Colonic mucosa (tissue), 4 donors: ENCODE results near the gene FAM72B. TPM values are rescaled to one million over a fixed set of nuclear protein-coding genes. Genes with fewer than 3 reads are reported as not detected.
"Not testable (repeated sequence)": the region's sequence is repeated elsewhere in the genome, so short reads cannot be mapped to it uniquely, and the experiment has no call there.

ENCODE experiments used
- DNase-seq: peaks from one replicate; pipeline ENCODE4 v3.0.0-alpha.2; 2020
- H3K27ac ChIP-seq: fragments of 200-600 bp; one replicate; pipeline ENCODE4 v1.8.0; 2021
- H3K27me3 ChIP-seq: fragments of 200-600 bp; one replicate; pipeline ENCODE4 v1.8.0; 2021
- H3K36me3 ChIP-seq: fragments of 200-600 bp; one replicate; pipeline ENCODE4 v1.8.0; 2021
- H3K4me1 ChIP-seq: fragments of 200-600 bp; one replicate; pipeline ENCODE4 v1.8.0; 2021; ENCODE audit warnings: mild to moderate bottlenecking
- H3K4me3 ChIP-seq: fragments of 200-600 bp; one replicate; pipeline ENCODE4 v1.8.0; 2021
- H3K9ac ChIP-seq, 2 donors: one replicate each; pipeline ENCODE4 v1.7.0; 2013; ENCODE audit warnings: control low read depth in 2 of 2, low read depth in 2 of 2, low read length in 2 of 2
- H3K9me3 ChIP-seq: fragments of 200-600 bp; one replicate; pipeline ENCODE4 v1.8.0; 2021
- intact Hi-C: fragments of 100-400 bp; cut with DNase I; formaldehyde crosslinking; loops from one replicate; pipeline ENCODE4 v1.14.1; 2022
- total RNA-seq, 2 donors: library from RNA; stranded (reverse); fragmentation: NEBNext Ultra II Directional in 1 of 2; extraction: Animal tissue kit (Norgen Biotek cat#: 25700) in 1 of 2; gene quantifications; one replicate each; pipeline ENCODE4 v1.2.1, GENCODE V29; 2021
- donor health status: healthy.
- donor health status: DM: no; HTN: no; CAD: no.
- donor health status: DM: no; HTN: no; CAD: no.

The FAM72B gene
- total RNA-seq, 2 donors from 2014 or later = 0.56 to 6.5 TPM

DNA sequence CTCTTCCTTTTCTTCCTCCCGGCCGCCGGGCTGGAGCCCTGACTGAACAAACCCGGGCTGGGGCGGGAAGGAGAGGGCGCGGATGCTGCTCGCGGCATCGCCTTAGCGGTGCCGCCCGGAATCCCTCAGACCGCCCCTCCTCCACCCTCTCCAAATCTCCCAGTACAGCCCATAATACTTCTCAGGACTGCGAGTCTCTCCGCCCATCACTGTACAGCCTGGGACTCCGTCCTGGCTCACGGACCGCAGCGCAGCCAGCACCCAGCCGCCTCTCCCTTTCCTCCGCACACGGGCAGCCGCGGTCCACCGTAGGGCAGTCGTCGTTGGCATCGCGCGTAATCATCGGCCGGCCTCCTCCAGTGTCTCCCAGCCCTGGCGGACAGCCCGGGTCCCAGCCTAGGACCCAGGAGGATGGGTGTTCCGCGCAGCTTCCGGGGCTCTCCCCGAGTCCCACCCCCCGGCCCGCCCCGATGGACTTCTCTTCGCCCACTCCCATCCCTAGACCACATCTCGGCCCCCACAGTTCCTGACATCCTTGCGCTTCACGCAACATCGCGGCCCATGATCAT is 1.1 kb upstream of the FAM72B start:
- H3K27ac ChIP-seq, DNase-seq, H3K4me1 ChIP-seq, intact Hi-C loops, H3K36me3 ChIP-seq, H3K9ac ChIP-seq, H3K27me3 ChIP-seq, H3K9me3 ChIP-seq: not testable (repeated sequence)
- peak overlapping the region; percentile 24 for H3K4me3 ChIP-seq

GRCh38 chr1:121183867-121184266 is 273 bp downstream of the FAM72B start:
- H3K9me3 ChIP-seq, intact Hi-C loops, H3K4me1 ChIP-seq, H3K27ac ChIP-seq, H3K36me3 ChIP-seq, H3K9ac ChIP-seq, H3K27me3 ChIP-seq: not testable (repeated sequence)
- DNase-seq = peak; percentile 16
- H3K4me3 ChIP-seq = peak overlapping the region; percentile 24

- H3K9ac ChIP-seq, H3K4me3 ChIP-seq, H3K27ac ChIP-seq, intact Hi-C loops, H3K9me3 ChIP-seq, H3K27me3 ChIP-seq, H3K4me1 ChIP-seq, DNase-seq, H3K36me3 ChIP-seq: not testable (repeated sequence)
These were observed 5.9 kb downstream of the FAM72B start for GRCh38 chr1:121178197-121178596.

- H3K27ac ChIP-seq, H3K27me3 ChIP-seq, H3K4me3 ChIP-seq, H3K36me3 ChIP-seq, intact Hi-C loops, H3K9ac ChIP-seq, H3K4me1 ChIP-seq, H3K9me3 ChIP-seq, DNase-seq: not testable (repeated sequence)
These were observed 7.5 kb downstream of the FAM72B start for GRCh38 chr1:121176649-121177048.

GRCh38 chr1:121168152-121168668 is 15.9 kb downstream of the FAM72B start:
- intact Hi-C loops, H3K4me1 ChIP-seq, H3K27me3 ChIP-seq, H3K9me3 ChIP-seq, DNase-seq, H3K9ac ChIP-seq, H3K36me3 ChIP-seq, H3K27ac ChIP-seq, H3K4me3 ChIP-seq: not testable (repeated sequence)

GRCh38 chr1:121167225-121167738 is 16.9 kb downstream of the FAM72B start:
- DNase-seq, H3K9ac ChIP-seq, H3K9me3 ChIP-seq, H3K36me3 ChIP-seq, intact Hi-C loops, H3K4me1 ChIP-seq, H3K27ac ChIP-seq, H3K27me3 ChIP-seq, H3K4me3 ChIP-seq: not testable (repeated sequence)

DNA sequence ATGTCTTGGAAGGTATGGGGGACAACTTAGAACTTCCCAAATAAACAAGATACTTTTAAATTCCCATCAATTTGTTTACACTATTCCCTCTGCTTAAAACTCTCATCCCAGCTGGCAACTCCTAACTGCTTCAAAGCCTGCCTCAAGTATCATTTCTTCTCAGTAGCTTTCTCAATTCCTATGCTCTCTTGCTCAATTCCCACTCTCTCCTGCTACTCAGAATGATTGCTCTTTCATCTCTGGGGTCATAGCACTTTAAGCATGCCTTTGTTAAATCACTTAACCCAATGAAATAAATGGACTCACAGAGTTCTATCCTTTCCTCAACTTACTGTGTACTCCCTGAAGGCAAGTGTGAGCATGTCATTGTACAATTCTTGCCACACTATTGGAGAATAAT is 18.8 kb downstream of the FAM72B start:
- H3K4me3 ChIP-seq, H3K4me1 ChIP-seq, intact Hi-C loops, H3K9ac ChIP-seq, H3K27me3 ChIP-seq, DNase-seq, H3K27ac ChIP-seq, H3K9me3 ChIP-seq, H3K36me3 ChIP-seq: not testable (repeated sequence)

DNA sequence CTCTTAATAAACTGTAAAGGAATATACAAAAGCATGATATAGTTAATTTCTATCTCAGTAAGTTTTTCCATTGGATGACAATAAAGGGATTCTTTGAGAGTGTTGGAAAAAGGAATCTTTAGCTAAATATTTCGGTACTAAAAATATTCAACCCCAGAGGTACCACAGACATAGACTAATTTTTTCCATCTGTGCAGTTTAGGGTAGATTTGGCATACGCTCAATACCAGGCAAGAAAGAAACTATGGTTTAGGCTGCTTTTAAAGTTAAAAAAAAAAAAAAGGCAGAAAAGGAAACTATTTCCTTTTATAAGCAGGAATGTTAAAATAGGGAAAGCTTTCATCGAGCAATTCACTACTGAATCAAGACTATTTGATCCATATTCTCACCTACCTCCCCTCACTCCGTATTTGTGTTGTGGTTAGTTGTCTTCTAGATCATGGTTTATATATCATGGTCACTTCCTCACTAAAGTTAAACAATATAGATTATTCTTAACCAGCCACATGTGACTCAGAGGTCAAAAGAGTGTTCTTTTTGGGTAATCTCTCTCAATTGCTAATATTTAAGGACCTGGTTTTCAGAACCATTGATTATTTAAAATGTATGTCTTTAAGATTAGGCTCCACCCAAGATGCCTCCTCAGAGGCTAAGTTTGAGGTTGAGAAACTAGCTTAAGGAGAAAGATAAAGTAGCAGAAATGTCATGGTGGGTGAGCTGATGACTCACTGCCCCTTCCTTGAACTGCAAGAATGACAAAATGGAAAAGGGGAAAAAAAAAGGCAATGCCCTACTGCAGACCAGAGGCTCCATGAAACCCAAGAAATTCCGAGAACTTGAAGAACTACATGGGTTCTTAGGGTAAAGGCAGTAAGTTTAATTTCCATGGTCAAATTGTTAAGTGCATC is 20.0 kb downstream of the FAM72B start:
- H3K9me3 ChIP-seq, H3K27me3 ChIP-seq, DNase-seq, H3K9ac ChIP-seq, intact Hi-C loops, H3K4me1 ChIP-seq, H3K36me3 ChIP-seq, H3K4me3 ChIP-seq, H3K27ac ChIP-seq: not testable (repeated sequence)

- H3K9me3 ChIP-seq, intact Hi-C loops, H3K27ac ChIP-seq, H3K4me1 ChIP-seq, H3K4me3 ChIP-seq, H3K36me3 ChIP-seq, H3K27me3 ChIP-seq, DNase-seq, H3K9ac ChIP-seq: not testable (repeated sequence)
These were observed 22.8 kb downstream of the FAM72B start for GRCh38 chr1:121161199-121161901.

- H3K4me3 ChIP-seq, H3K27ac ChIP-seq, DNase-seq, H3K9me3 ChIP-seq, H3K36me3 ChIP-seq, H3K4me1 ChIP-seq, H3K9ac ChIP-seq, H3K27me3 ChIP-seq, intact Hi-C loops: not testable (repeated sequence)
These were observed 24.0 kb downstream of the FAM72B start for GRCh38 chr1:121160118-121160517.

GRCh38 chr1:121157609-121158008 is 26.5 kb downstream of the FAM72B start:
- H3K9ac ChIP-seq, intact Hi-C loops, H3K4me3 ChIP-seq, DNase-seq, H3K27ac ChIP-seq, H3K9me3 ChIP-seq, H3K27me3 ChIP-seq, H3K4me1 ChIP-seq, H3K36me3 ChIP-seq: not testable (repeated sequence)

DNA sequence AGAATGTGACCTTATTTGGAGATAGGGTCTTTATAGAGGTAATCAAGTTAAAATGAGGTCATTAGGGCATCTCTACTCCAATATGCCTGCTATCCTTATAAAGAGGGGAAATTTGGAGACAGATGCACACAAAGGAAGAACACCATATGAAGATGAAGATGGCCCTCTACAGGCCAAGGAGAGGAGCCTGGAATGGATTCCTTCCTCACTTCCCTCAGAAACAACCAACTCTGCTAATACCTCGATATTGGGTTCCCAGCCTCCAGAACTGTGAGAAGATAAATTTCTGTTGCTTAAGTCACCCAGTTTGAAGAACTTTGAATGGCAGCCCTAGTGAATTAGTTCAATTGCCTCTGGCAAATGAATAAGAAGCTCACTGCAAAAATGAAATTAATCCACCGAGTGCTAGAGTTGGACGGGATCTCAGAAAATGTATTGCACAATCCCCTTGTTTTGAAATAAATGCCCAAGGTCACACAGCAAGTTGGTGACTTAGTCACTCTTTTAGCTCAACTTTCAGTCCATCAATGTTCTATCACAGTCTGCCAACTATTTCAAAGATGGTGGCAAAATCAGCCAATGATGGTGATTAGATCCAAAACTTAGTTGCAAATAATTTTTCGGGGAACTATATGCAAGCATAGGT is 27.1 kb downstream of the FAM72B start:
- H3K9ac ChIP-seq, H3K27ac ChIP-seq, H3K4me1 ChIP-seq, intact Hi-C loops, H3K27me3 ChIP-seq, DNase-seq, H3K36me3 ChIP-seq, H3K4me3 ChIP-seq, H3K9me3 ChIP-seq: not testable (repeated sequence)
